ENCODE measurements around the gene NEU2. TPM values are rescaled to one million over a fixed set of nuclear protein-coding genes. Genes with fewer than 3 reads are reported as not detected.

Gene NEU2
- total and polyA plus RNA-seq, 10 donors = not detected

DNA sequence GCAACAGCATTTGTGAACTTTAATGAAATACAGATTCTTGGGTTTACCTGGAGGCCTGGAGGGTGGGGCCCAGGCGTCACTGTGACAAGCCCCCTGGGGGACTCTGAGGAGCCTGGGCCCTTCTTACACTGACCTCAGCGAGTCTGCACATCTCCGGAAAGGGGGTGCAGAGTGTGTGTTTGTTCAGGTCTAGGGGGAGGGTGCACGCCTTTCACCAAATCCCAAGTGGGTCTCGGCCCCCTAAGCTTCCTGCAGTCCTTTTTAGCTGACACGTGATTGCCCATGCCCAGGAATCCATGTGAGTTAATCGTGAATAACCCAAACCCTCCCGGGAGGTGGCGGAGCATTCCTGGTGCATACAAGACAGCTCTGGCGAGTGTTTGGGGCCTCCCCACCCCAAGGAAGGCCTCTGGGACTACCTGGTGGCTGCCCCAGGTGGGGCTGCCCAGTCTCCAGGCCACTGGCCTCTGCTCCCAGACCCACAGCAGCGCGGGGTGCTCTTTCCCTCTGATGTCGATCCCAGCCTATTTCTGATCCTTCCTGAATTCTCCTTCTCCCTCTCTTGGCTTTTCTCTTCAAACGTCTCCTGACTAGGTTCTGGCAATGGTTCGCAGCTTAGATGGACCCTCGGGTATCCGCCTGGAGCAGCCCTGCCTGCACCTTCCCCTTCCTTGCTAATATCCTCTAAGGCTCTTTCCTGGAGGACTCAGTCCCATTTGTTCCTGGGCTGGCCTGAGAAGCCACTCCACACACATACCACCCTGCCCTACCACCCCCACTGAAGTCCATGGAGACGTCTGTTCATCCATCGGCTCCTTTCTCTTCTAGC is 29.4 kb upstream of the NEU2 start:
- intact Hi-C loops (cut with DNase I; ENCODE audit: low total_unique reads) = no loop called here
- H3K4me3 ChIP-seq = no peak overlapping the region
- DNase-seq = peak; percentile 43
- no peak for TF ChIP-seq POLR2A (IDR thresholded peaks at IDR 0.05)
- TF ChIP-seq POLR2AphosphoS5 (IDR thresholded peaks at IDR 0.05) = no peak
- TF ChIP-seq, protein P1, sequence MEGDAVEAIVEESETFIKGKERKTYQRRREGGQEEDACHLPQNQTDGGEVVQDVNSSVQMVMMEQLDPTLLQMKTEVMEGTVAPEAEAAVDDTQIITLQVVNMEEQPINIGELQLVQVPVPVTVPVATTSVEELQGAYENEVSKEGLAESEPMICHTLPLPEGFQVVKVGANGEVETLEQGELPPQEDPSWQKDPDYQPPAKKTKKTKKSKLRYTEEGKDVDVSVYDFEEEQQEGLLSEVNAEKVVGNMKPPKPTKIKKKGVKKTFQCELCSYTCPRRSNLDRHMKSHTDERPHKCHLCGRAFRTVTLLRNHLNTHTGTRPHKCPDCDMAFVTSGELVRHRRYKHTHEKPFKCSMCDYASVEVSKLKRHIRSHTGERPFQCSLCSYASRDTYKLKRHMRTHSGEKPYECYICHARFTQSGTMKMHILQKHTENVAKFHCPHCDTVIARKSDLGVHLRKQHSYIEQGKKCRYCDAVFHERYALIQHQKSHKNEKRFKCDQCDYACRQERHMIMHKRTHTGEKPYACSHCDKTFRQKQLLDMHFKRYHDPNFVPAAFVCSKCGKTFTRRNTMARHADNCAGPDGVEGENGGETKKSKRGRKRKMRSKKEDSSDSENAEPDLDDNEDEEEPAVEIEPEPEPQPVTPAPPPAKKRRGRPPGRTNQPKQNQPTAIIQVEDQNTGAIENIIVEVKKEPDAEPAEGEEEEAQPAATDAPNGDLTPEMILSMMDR (IDR thresholded peaks at IDR 0.05 in 8 of 11, conservative IDR thresholded peaks at IDR 0.05 in 3 of 11) = no peak
- H3K36me3 ChIP-seq = no peaks in the 10 kb centered on the region
- H3K27ac ChIP-seq = no peak overlapping the region
- WGBS, 5 donors = 82 to 94% (median 85%) methylated on average over 18 to 19 of the region's 19 CpGs
- H3K9me3 ChIP-seq = no peaks in the 10 kb centered on the region
- no peaks in the 10 kb centered on the region for H3K27me3 ChIP-seq (replicated peaks in 1 of 7)
- H3K4me1 ChIP-seq = no peaks in the 10 kb centered on the region

DNA sequence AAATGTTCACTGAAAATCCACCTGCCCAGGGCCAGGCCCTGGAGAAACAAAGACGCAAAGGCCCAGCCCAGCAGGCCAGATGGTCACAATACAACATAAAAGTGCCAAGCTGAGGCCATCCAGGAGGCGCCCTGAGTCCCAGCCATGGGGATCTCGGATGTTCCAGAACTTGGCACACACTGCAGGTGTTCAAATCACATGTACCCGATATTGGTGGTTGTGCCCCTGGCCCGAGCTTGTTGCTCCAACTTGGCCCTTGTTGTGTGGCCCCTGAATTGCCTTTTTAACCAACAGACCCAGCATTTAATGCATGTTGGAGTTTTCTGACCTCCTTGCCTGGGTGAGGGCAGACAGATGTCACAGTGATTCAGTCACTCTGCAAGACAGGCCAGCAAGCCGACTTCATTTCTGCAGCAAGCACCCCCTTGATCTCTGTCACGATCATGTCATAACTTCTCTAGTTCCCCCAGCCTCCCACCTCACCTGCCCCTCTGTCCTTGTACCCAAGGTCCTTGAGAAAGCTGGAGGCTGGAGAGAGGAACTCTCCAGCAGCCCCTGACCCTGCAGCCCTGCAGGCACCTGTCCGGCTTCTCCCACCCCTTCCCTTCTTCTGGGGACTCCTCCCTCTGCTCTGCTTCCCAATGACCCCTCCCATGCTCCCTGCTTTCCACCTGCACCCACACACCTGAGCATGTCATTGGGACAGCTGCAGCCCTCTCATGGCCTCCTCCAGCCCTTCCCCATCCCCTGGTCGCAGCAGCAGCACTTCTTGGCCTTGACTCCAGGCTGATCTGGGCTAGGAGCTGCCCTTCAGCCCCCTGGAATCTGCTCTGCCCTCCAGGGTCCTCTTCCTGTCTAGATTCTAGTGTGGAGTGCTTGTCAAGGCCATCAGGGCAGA is 28.6 kb upstream of the NEU2 start:
- Histone ChIP-seq H3K4me3 (no peak overlapping the region), H3K9me3 (no peaks in the 10 kb centered on the region), H3K27me3 (replicated peaks in 1 of 7) (no peaks in the 10 kb centered on the region), H3K36me3 (no peaks in the 10 kb centered on the region), H3K4me1 (no peaks in the 10 kb centered on the region), H3K27ac (no peak overlapping the region)
- TF ChIP-seq POLR2AphosphoS5 (IDR thresholded peaks at IDR 0.05) = no peak
- no peak for TF ChIP-seq POLR2A (IDR thresholded peaks at IDR 0.05)
- TF ChIP-seq, protein P1 (IDR thresholded peaks at IDR 0.05 in 8 of 11, conservative IDR thresholded peaks at IDR 0.05 in 3 of 11) = no peak
- 72 to 86% (median 86%) methylated on average over 7 to 9 of the region's 9 CpGs for WGBS, 5 donors
- DNase-seq = peak; percentile 55
- intact Hi-C loops (cut with DNase I; ENCODE audit: low total_unique reads) = no loop called here

DNA sequence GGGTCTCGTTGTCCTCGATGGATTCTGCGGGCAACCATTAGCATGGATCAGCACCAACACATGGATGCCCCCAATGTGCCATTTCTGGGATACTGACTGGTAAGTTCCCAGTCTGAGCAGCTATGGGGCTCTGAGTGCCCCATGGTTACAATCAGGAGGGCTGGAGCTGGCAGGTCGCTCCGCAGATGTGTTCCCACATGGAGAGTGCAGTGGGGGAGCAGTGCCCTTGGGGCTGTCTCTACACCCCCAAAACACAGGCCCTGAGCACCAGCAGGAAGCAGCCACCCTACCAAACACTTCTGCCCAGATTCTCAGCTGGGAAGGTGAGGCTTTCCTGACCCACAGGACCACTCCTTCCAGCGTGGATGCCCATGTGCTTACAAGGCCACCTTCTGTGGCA is 27.4 kb upstream of the NEU2 start:
- Histone ChIP-seq H3K36me3 (no peaks in the 10 kb centered on the region), H3K9me3 (no peaks in the 10 kb centered on the region), H3K4me1 (no peaks in the 10 kb centered on the region), H3K27ac (no peak overlapping the region), H3K4me3 (no peak overlapping the region), H3K27me3 (replicated peaks in 1 of 7) (no peaks in the 10 kb centered on the region)
- intact Hi-C loops (cut with DNase I; ENCODE audit: low total_unique reads) = no loop called here
- 87 to 99% (median 92%) methylated on average over 6 of the region's 6 CpGs for WGBS, 5 donors
- TF ChIP-seq POLR2A (IDR thresholded peaks at IDR 0.05) (no peak), POLR2AphosphoS5 (IDR thresholded peaks at IDR 0.05) (no peak)
- TF ChIP-seq, protein P1 (IDR thresholded peaks at IDR 0.05 in 8 of 11, conservative IDR thresholded peaks at IDR 0.05 in 3 of 11) = no peak
- DNase-seq = peak; percentile 53

DNA sequence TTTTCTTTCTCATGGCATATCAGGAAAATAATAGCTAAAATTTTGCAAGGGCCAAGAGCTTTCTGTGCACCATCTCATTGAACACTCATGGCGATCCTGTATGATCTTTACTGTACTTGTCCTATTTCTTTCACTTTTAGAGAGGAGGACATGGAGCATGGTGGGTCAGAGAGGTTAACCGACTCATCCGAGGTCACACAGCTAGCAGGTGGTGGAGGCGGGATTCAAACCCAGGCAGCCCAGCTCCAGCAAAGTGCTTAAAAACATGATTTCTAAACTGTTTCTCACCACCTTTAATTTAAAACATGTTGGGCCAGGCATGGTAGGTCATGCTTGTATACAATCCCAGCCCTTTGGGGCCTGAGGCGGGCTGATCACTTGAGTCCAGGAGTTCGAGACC is 25.8 kb upstream of the NEU2 start:
- intact Hi-C loops (cut with DNase I; ENCODE audit: low total_unique reads) = no loop called here
- no peak overlapping the region for H3K4me3 ChIP-seq
- WGBS, 5 donors = 91 to 95% (median 93%) methylated on average over 6 of the region's 6 CpGs
- no peak for TF ChIP-seq POLR2AphosphoS5 (IDR thresholded peaks at IDR 0.05)
- no peak for TF ChIP-seq POLR2A (IDR thresholded peaks at IDR 0.05)
- TF ChIP-seq, protein P1 (IDR thresholded peaks at IDR 0.05 in 8 of 11, conservative IDR thresholded peaks at IDR 0.05 in 3 of 11) = no peak
- no peak overlapping the region for H3K27ac ChIP-seq
- H3K27me3 ChIP-seq (replicated peaks in 1 of 7) = no peaks in the 10 kb centered on the region
- DNase-seq = peak; percentile 15
- H3K4me1 ChIP-seq = peaks cover 2 to 6% (median 2%) of the 10 kb centered on the region in 6 donors
- H3K36me3 ChIP-seq = no peaks in the 10 kb centered on the region
- H3K9me3 ChIP-seq = no peaks in the 10 kb centered on the region

Measured in spleen (tissue), 11 donors.